ENCODE measurements around the gene FANCI. TPM values are rescaled to one million over a fixed set of nuclear protein-coding genes. Genes with fewer than 3 reads are reported as not detected.
A peak's percentile ranks its signal among the peaks of the same experiment; 100 is the strongest.

Gene FANCI
- total and polyA plus RNA-seq, 2 donors, result 4.3 to 31.5 TPM

- H3K36me3 ChIP-seq (ENCODE audit: insufficient read depth), result no peaks in the 10 kb centered on the region
- H3K4me3 ChIP-seq (ENCODE audit: low read depth, low read length), result peak overlapping the region; percentile 37
- H3K4me1 ChIP-seq (ENCODE audit: insufficient read depth), result no peaks in the 10 kb centered on the region
- no peak for DNase-seq (ENCODE audit: extremely low spot score)
- no peak overlapping the region for H3K27ac ChIP-seq (ENCODE audit: low read depth)
- WGBS, result 3% methylated on average over 68 of the region's 68 CpGs
Observed at GRCh38 chr15:89358755-89359439, 115.1 kb downstream of the FANCI start.

- Histone ChIP-seq H3K4me3 (ENCODE audit: low read depth, low read length) (peak overlapping the region; percentile 37), H3K4me1 (ENCODE audit: insufficient read depth) (no peaks in the 10 kb centered on the region), H3K27ac (ENCODE audit: low read depth) (no peak overlapping the region), H3K36me3 (ENCODE audit: insufficient read depth) (no peaks in the 10 kb centered on the region)
- WGBS, result 9% methylated on average over 32 of the region's 32 CpGs
- DNase-seq (ENCODE audit: extremely low spot score), result no peak
Observed at GRCh38 chr15:89359471-89360293, 115.9 kb downstream of the FANCI start.

- DNase-seq (ENCODE audit: extremely low spot score), result no peak
- H3K4me1 ChIP-seq (ENCODE audit: insufficient read depth), result no peaks in the 10 kb centered on the region
- WGBS, result 5% methylated on average over 31 of the region's 31 CpGs
- no peaks in the 10 kb centered on the region for H3K36me3 ChIP-seq (ENCODE audit: insufficient read depth)
- no peak overlapping the region for H3K4me3 ChIP-seq (ENCODE audit: low read depth, low read length)
- no peak overlapping the region for H3K27ac ChIP-seq (ENCODE audit: low read depth)
Observed at GRCh38 chr15:89360294-89360971, 116.7 kb downstream of the FANCI start.

- Histone ChIP-seq H3K4me3 (ENCODE audit: low read depth, low read length) (no peak overlapping the region), H3K36me3 (ENCODE audit: insufficient read depth) (no peaks in the 10 kb centered on the region), H3K4me1 (ENCODE audit: insufficient read depth) (no peaks in the 10 kb centered on the region), H3K27ac (ENCODE audit: low read depth) (no peak overlapping the region)
- no peak for DNase-seq (ENCODE audit: extremely low spot score)
- 8% methylated on average over 41 of the region's 41 CpGs for WGBS
Observed at GRCh38 chr15:89361451-89362202, 117.8 kb downstream of the FANCI start.

GRCh38 chr15:89362203-89363101, 118.7 kb downstream of the FANCI start:
- no peaks in the 10 kb centered on the region for H3K36me3 ChIP-seq (ENCODE audit: insufficient read depth)
- no peaks in the 10 kb centered on the region for H3K4me1 ChIP-seq (ENCODE audit: insufficient read depth)
- no peak for DNase-seq (ENCODE audit: extremely low spot score)
- H3K27ac ChIP-seq (ENCODE audit: low read depth), result no peak overlapping the region
- H3K4me3 ChIP-seq (ENCODE audit: low read depth, low read length), result no peak overlapping the region
- WGBS, result 3% methylated on average over 72 of the region's 73 CpGs

GRCh38 chr15:89363133-89363532, 119.4 kb downstream of the FANCI start:
- Histone ChIP-seq H3K27ac (ENCODE audit: low read depth) (no peak overlapping the region), H3K4me1 (ENCODE audit: insufficient read depth) (no peaks in the 10 kb centered on the region), H3K4me3 (ENCODE audit: low read depth, low read length) (no peak overlapping the region), H3K36me3 (ENCODE audit: insufficient read depth) (no peaks in the 10 kb centered on the region)
- no peak for DNase-seq (ENCODE audit: extremely low spot score)
- WGBS, result 15% methylated on average over 6 of the region's 6 CpGs

- Histone ChIP-seq H3K36me3 (ENCODE audit: insufficient read depth) (no peaks in the 10 kb centered on the region), H3K4me1 (ENCODE audit: insufficient read depth) (no peaks in the 10 kb centered on the region), H3K27ac (ENCODE audit: low read depth) (no peak overlapping the region), H3K4me3 (ENCODE audit: low read depth, low read length) (no peak overlapping the region)
- WGBS, result 30% methylated on average over 4 of the region's 4 CpGs
- DNase-seq (ENCODE audit: extremely low spot score), result no peak
Observed at GRCh38 chr15:89363770-89364169, 120.0 kb downstream of the FANCI start.

GRCh38 chr15:89364341-89364740, 120.6 kb downstream of the FANCI start:
- no peak for DNase-seq (ENCODE audit: extremely low spot score)
- Histone ChIP-seq H3K36me3 (ENCODE audit: insufficient read depth) (no peaks in the 10 kb centered on the region), H3K4me3 (ENCODE audit: low read depth, low read length) (no peak overlapping the region), H3K27ac (ENCODE audit: low read depth) (no peak overlapping the region), H3K4me1 (ENCODE audit: insufficient read depth) (no peaks in the 10 kb centered on the region)
- WGBS, result 24% methylated on average over 6 of the region's 6 CpGs

GRCh38 chr15:89364741-89365450, 121.1 kb downstream of the FANCI start:
- DNase-seq (ENCODE audit: extremely low spot score), result no peak
- no peaks in the 10 kb centered on the region for H3K36me3 ChIP-seq (ENCODE audit: insufficient read depth)
- H3K27ac ChIP-seq (ENCODE audit: low read depth), result no peak overlapping the region
- no peaks in the 10 kb centered on the region for H3K4me1 ChIP-seq (ENCODE audit: insufficient read depth)
- no peak overlapping the region for H3K4me3 ChIP-seq (ENCODE audit: low read depth, low read length)
- WGBS, result 24% methylated on average over 13 of the region's 13 CpGs

- H3K36me3 ChIP-seq (ENCODE audit: insufficient read depth), result no peaks in the 10 kb centered on the region
- H3K4me1 ChIP-seq (ENCODE audit: insufficient read depth), result no peaks in the 10 kb centered on the region
- WGBS, result 12% methylated on average over 22 of the region's 22 CpGs
- H3K4me3 ChIP-seq (ENCODE audit: low read depth, low read length), result no peak overlapping the region
- H3K27ac ChIP-seq (ENCODE audit: low read depth), result no peak overlapping the region
- no peak for DNase-seq (ENCODE audit: extremely low spot score)
Observed at GRCh38 chr15:89365462-89366065, 121.8 kb downstream of the FANCI start.
